ENCODE results near the gene P2RX6.
"Not testable (repeated sequence)": the region's sequence is repeated elsewhere in the genome, so short reads cannot be mapped to it uniquely, and the experiment has no call there.

P2RX6 gene

DNA sequence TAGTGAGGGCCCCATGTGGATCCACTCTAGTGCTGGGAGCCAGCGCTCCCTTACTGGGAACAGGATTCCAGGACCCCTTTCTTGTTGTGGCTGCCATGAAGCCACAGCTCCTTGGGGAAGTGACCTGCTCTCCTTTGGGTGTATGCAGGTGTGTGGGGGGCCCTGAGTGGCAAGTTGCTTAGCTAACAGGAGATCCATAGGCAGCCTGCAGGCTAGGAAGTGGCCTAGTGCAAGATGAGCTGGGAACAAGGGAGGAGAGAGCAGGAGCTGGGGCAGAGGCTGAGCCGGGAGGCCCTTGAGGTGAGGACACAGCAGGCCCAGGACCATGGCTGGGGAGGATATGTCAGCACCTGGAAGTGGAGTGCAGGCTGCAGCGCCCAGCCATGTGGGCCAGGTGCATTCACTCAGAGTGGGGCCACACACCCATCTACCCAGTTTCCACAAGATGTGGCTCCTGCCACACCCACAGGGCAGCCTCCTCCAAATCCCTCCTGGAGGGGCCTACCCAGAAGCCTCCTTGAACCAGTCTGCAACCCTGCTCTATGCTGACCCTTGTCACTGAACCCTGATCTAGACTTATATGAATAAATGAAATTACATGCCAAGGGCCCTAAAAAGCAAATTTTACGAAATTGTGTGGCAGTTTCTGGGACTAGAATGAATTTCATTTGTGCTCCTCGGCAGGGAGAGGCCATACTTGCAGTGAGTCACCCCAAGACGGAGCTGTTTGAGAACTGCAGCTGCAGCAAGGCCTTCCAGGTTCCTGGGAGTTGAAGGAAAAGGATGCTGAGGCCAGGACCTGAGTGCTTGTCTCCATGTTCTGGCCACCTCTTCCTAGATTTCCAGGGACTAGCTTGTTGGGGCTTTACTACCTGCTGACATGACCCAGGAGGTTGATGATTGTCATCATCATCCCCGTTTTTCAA is 16.3 kb upstream of the P2RX6 start:
- DNase-seq (ENCODE audit: insufficient read length, low spot score) (no peak), FAIRE-seq (peak; percentile 61)
- peak; percentile 26; the same call in 1 of the 2 replicates for TF ChIP-seq POLR2A (IDR thresholded peaks at IDR 0.05; ENCODE audit: low read depth, low read length)
- TF ChIP-seq POU2F2 (IDR thresholded peaks at IDR 0.05; ENCODE audit: low read depth, low read length), result no peak
- no peak for TF ChIP-seq TAF1 (IDR thresholded peaks at IDR 0.05; ENCODE audit: low read depth, low read length)

DNA sequence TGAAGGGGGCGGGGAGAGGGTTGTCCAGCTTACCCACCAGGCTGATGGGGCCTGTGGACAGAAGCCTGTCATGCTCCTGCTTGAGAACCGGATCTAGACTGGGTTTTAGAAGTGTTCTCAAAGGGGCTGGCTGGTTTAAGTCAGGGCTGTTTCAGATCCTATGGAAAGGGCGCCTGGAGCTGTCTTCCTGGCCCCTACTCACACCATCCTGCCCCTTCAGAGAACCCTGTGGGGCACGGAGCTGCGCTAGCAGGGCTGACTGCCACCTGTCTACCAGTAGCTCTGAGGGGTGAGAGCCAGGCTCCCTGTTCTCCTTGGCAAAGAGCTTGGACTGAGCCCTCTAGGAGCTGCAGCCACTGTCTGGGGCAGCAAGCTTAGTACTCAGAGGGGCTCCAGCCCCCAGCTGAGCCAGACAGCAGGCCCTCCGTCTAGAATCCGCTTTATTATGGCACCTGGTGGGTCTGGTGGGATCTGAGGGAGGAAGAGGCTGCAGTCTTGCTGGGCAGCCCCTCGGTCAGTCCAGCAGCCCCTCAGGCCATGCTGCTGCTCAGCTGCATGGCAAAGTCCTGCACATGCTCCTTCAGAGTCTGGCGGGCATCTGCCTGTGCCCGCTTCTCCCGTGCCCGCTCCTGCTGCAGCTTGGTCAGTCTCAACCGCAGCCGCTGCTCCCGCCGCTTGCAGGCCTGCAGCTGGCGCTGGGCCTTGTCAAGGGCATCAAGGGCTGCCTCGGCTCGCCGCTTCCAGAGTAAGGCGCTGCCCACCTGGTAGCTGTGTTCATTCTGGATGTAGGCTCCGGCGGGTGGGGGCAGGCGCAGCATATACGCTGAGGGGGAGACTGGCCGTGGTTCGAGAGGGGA is 15.4 kb upstream of the P2RX6 start:
- TF ChIP-seq POLR2AphosphoS5 (IDR thresholded peaks at IDR 0.05; ENCODE audit: low read depth, low read length) (no peak), SPI1 (IDR thresholded peaks at IDR 0.05; ENCODE audit: low read depth, low read length) (no peak), PAX5 (IDR thresholded peaks at IDR 0.05; ENCODE audit: insufficient read depth, low read length, severe bottlenecking) (no peak), TAF1 (IDR thresholded peaks at IDR 0.05; ENCODE audit: low read depth, low read length) (no peak), POLR2A (IDR thresholded peaks at IDR 0.05; ENCODE audit: low read depth, low read length) (no peak), POU2F2 (IDR thresholded peaks at IDR 0.05; ENCODE audit: low read depth, low read length) (no peak)
- FAIRE-seq, result no peak
- no peak for DNase-seq (ENCODE audit: insufficient read length, low spot score)

DNA sequence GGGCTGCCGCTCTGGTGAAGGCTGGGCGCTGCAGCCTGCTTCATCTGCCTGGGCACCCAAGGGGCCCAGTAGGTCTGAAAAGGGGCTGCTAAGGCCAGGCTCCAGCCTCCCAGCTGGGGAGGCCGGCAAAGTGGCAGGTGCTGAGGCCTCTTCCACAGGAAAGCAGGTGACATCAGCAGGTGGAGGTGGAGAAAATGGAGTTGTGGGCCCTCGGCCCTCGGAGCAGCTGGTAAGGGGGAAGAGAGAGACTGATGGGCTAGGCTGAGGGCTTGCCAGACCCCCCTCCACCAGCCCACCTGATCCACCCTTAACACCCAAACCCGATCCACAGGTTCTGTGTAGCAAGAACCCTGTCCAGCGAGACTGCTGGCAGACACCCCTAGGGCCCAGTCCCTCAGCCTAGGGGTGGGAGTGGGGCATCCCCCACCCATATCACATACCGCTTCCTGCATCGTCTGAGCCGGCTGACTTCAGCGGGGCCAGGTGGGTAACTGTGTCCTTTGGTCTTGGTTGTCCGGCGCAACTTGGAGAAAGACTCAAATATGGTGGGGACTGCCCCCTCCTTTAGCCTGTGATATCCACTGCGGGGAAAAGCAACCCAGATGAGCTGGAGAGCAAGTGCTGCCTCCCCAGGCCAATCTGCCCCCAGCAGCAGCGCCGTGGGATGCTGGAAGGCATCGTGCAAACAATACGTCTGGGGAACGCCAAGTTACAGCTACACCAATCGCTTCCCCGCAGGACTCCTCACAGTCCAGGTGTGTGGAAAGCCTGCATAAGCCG is 14.6 kb upstream of the P2RX6 start:
- FAIRE-seq (peak; percentile 9), DNase-seq (ENCODE audit: insufficient read length, low spot score) (no peak)

DNA sequence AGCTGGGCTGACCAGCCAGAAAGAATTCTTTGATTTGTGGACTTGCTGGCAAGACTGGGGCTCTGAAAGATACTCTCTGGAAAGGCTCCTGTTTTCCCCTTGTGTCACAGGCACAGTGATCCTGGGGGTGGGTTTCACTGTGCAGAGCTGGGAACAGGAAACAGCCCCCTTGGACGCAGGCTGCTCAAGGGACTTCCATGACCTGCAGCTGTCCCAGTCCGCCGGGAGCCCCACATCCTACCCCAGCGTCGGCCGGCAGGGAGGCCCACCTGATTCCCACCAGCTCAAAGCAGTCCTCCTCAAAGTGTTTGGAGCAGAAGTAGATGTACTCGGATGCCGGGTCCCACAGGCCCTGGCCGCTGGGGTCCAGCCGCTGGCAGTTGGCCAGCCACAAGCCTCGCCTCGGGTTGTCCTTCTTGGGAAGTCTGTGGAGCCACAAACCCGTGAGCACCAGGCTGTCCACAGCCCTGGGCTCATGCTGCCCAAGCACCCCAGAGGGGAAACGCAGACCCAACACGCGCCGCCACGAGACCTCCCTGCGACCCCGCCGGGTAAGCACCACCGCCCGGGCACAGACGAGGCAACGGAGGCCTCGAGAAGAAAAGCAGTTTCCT is 13.9 kb upstream of the P2RX6 start:
- TF ChIP-seq POLR2A (IDR thresholded peaks at IDR 0.05; ENCODE audit: low read depth, low read length) (no peak), TAF1 (IDR thresholded peaks at IDR 0.05; ENCODE audit: low read depth, low read length) (0 out of 2 replicates have a peak, but pooled peaks have one; percentile 8)
- no peak for FAIRE-seq
- DNase-seq (ENCODE audit: insufficient read length, low spot score), result no peak

More for the DNA sequence above, 14.6 kb upstream of the P2RX6 start:
- no peak for TF ChIP-seq POU2F2 (IDR thresholded peaks at IDR 0.05; ENCODE audit: low read depth, low read length)
- TF ChIP-seq PAX5 (IDR thresholded peaks at IDR 0.05; ENCODE audit: insufficient read depth, low read length, severe bottlenecking), result no peak
- TF ChIP-seq SPI1 (IDR thresholded peaks at IDR 0.05; ENCODE audit: low read depth, low read length), result no peak
- no peak for TF ChIP-seq TAF1 (IDR thresholded peaks at IDR 0.05; ENCODE audit: low read depth, low read length)
- no peak for TF ChIP-seq POLR2AphosphoS5 (IDR thresholded peaks at IDR 0.05; ENCODE audit: low read depth, low read length)
- no peak for TF ChIP-seq POLR2A (IDR thresholded peaks at IDR 0.05; ENCODE audit: low read depth, low read length)

DNA sequence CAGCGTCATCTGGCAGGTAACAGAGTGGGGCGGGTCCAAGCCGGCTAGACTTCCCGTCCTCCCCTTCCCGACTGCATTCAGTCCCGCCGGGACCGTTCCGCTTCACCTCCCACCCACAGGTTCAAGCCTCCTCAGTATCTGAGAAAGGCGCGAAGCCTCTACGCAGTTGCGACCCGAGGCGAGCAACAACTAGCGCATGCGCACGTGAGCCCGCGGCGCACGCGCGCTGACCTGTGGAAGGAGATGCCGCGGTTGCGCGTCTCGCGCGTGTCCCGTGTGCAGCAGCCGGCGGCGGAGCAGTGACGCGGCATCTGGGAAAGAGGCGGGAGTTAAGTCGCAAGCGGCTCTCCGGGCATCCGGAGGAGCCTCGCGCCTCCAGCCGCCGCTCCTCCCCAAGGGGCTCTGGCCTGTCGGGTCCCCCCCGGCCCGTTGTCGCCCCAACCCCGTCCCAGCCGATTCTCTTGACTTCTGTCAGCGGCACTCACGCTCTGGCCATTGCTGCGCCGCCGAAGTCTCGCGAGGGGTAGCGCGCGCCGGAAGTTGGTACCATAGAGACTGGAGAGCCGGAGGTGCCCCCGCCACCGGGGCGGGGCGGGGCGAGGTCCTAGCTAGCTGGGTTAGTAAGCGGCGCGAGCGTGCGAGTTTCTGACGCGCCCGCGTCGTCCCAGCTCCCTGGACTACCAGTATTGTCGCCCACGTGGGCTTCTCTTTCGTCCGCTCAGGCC is 13.2 kb upstream of the P2RX6 start, which contains the start of gene THAP7:
Gene THAP7 (minus strand): TSS at position 518 of the 725 bp plus-strand sequence. CDS start 207 bp downstream, at position 311.
- peak; percentile 100 for FAIRE-seq
- DNase-seq (ENCODE audit: insufficient read length, low spot score), result peak; percentile 96
- TF ChIP-seq POLR2AphosphoS5 (IDR thresholded peaks at IDR 0.05; ENCODE audit: low read depth, low read length), result peak; percentile 90
- no peak; the same call in 1 of the 2 replicates for TF ChIP-seq POU2F2 (IDR thresholded peaks at IDR 0.05; ENCODE audit: low read depth, low read length)
- peak; percentile 86 for TF ChIP-seq PAX5 (IDR thresholded peaks at IDR 0.05; ENCODE audit: insufficient read depth, low read length, severe bottlenecking)
- TF ChIP-seq TAF1 (IDR thresholded peaks at IDR 0.05; ENCODE audit: low read depth, low read length), result peak; percentile 92
- TF ChIP-seq SPI1 (IDR thresholded peaks at IDR 0.05; ENCODE audit: low read depth, low read length), result no peak
- TF ChIP-seq POLR2A (IDR thresholded peaks at IDR 0.05; ENCODE audit: low read depth, low read length), result peak; percentile 75

DNA sequence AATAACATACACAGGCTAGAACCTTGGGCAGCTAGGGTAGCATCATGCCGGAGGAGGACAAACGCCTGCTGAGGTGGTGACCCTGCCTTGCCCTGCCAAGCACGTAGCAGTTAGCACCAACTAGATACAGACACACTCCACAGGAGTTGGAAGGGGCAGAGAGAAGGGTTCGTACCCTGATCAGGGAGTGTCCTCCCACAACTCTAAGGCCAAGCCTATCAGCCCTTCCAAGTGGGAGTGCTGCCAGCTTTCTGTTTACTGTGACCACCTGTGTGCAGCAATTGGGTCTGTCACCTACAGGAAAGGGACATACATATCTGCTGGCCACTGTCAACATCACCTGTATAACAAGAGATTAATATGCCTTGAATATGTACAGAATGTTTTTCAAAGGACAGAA is 11.2 kb upstream of the P2RX6 start:
- FAIRE-seq, result peak; percentile 13
- DNase-seq (ENCODE audit: insufficient read length, low spot score), result no peak
- no peak for TF ChIP-seq POU2F2 (IDR thresholded peaks at IDR 0.05; ENCODE audit: low read depth, low read length)
- TF ChIP-seq POLR2AphosphoS5 (IDR thresholded peaks at IDR 0.05; ENCODE audit: low read depth, low read length), result no peak
- TF ChIP-seq TAF1 (IDR thresholded peaks at IDR 0.05; ENCODE audit: low read depth, low read length), result no peak
- TF ChIP-seq POLR2A (IDR thresholded peaks at IDR 0.05; ENCODE audit: low read depth, low read length), result no peak
- no peak for TF ChIP-seq SPI1 (IDR thresholded peaks at IDR 0.05; ENCODE audit: low read depth, low read length)
- TF ChIP-seq PAX5 (IDR thresholded peaks at IDR 0.05; ENCODE audit: insufficient read depth, low read length, severe bottlenecking), result no peak

DNA sequence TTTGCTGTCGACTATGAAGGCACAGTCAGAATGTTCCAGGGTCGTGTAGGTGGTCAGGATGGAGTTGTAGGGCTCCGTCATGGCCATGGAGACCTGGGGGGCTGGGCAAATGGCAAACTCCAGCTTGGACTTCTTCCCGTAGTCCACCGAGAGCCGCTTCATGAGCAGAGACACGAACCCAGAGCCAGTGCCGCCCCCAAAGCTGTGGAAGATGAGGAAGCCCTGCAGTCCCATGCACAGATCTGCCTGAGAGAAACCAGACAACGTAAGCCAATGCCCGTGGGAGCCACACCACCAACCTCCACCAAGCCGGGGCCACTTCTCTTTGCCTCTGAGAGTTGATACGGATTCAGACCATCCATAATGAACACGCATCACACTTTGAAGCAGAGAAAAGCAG is 5.8 kb upstream of the P2RX6 start:
- DNase-seq (ENCODE audit: insufficient read length, low spot score); FAIRE-seq: not testable (repeated sequence)

DNA sequence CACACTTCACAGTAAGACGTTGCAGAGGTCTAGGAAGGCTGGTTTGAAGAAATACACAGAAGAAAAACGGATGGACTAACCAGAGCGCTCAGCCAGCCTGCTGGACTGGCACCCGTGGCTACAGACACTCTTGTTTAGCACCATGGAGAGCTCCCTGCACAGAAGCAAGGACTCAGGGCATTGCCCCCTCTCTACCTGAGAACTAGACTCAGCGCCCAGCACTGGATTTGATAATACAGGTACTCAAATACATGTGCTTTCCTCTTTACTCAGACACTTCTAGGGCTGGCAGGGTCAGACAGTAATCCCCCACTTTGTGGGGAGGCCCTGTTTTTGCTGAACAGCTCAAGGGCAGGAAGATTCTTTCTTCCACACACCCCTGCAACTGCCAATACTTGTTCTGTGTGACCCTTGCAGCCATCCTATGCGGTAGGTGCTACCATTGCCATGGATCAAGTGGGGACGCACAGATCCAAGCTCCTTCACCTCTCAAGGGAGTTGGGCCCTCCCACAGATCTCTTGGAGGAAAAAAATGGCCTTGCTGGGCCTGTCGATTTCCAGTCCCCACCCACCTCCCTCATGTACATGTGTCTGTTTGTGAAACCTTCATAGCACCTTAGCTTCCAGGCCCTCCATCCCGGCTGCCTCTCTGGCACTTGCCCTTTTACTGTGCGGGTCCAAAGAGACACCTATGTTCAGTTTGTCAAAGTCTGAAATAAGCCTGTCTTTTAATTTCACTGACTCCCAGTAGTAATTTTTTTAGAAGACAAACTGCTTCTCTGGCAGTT is 5.1 kb upstream of the P2RX6 start:
- no peak for TF ChIP-seq POLR2AphosphoS5 (IDR thresholded peaks at IDR 0.05; ENCODE audit: low read depth, low read length)
- no peak for FAIRE-seq
- DNase-seq (ENCODE audit: insufficient read length, low spot score), result no peak
